SK-N-SH (cell line): ENCODE results near the gene NEK6. TPM values are rescaled to one million over a fixed set of nuclear protein-coding genes. Genes with fewer than 3 reads are reported as not detected.

Experiments used
- CTCF ChIA-PET: fragments of 300-600, 350-600 bp; formaldehyde crosslinking; extraction: SDS; loops from one replicate; lab custom pipeline; 2021; lab: Yijun Ruan, JAX
- POLR2A ChIA-PET: fragments of 350-600 bp; sonication (Branson Sonifier 250); formaldehyde crosslinking; extraction: SDS; loops from one replicate; lab custom pipeline; 2020; ENCODE audit warnings: antibody characterized with exemption, inconsistent platforms; lab: Yijun Ruan, JAX
- DNase-seq: peaks from one replicate; pipeline ENCODE4 v3.0.0; 2012
- H2AFZ ChIP-seq: fragments of 200-600 bp; sonication (generic); 2 replicates; pipeline ENCODE4 v1.8.1; 2016; ENCODE audit warnings: antibody characterized with exemption, mild to moderate bottlenecking, low read depth
- H3F3A ChIP-seq: fragments of 200-600 bp; sonication (generic); replicated peaks from 2 replicates; pipeline ENCODE3; 2016; ENCODE audit warnings: antibody characterized with exemption, mild to moderate bottlenecking; ENCODE audit not compliant: insufficient read depth
- H3K27ac ChIP-seq, 2 experiments: fragments of 200-500 bp in 1 of 2; fragments of 200-600 bp in 1 of 2; sonication (Bioruptor generic) in 1 of 2; sonication (generic), shearing (Covaris generic) in 1 of 2; 2 replicates each; pipeline versions ENCODE4 v1.5.1 to v1.6.1; 2014 to 2016; ENCODE audit warnings: low read depth in 2 of 2, inconsistent platforms in 1 of 2, low read length in 1 of 2, mild to moderate bottlenecking in 1 of 2, mixed read lengths in 1 of 2
- H3K27me3 ChIP-seq: fragments of 200-600 bp; sonication (generic), shearing (Covaris generic); 2 replicates; pipeline ENCODE4 v1.6.1; 2016; ENCODE audit warnings: mixed run types; ENCODE audit not compliant: insufficient read depth
- H3K36me3 ChIP-seq, 2 experiments: fragments of 200-500 bp in 1 of 2; fragments of 200-600 bp in 1 of 2; sonication (Bioruptor generic) in 1 of 2; sonication (generic) in 1 of 2; replicated peaks in 1 of 2; 2 replicates each; pipeline versions ENCODE3 to v1.5.1; 2014 to 2016; ENCODE audit warnings: low read length in 1 of 2, mild to moderate bottlenecking in 1 of 2; ENCODE audit not compliant: insufficient read depth in 2 of 2, control insufficient read depth in 1 of 2
- H3K4me1 ChIP-seq, 2 experiments: fragments of 200-500 bp in 1 of 2; fragments of 200-600 bp in 1 of 2; sonication (Bioruptor generic) in 1 of 2; sonication (generic), shearing (Covaris generic) in 1 of 2; 2 replicates each; pipeline versions ENCODE4 v1.5.1 to v1.6.1; 2014 to 2016; ENCODE audit warnings: low read depth in 1 of 2, low read length in 1 of 2, mixed run types in 1 of 2; ENCODE audit not compliant: insufficient read depth in 2 of 2, control insufficient read depth in 1 of 2
- H3K4me2 ChIP-seq: fragments of 200-600 bp; sonication (generic), shearing (Covaris generic); 2 replicates; pipeline ENCODE4 v1.6.1; 2017; ENCODE audit warnings: mixed run types
- H3K4me3 ChIP-seq, 2 experiments: fragments of 200-500 bp in 1 of 2; fragments of 200-600 bp in 1 of 2; sonication (Bioruptor generic) in 1 of 2; sonication (generic), shearing (Covaris generic) in 1 of 2; 2 replicates each; pipeline versions ENCODE4 v1.5.1 to v1.8.1; 2014 to 2016; ENCODE audit warnings: low read depth in 2 of 2, inconsistent platforms in 1 of 2, low read length in 1 of 2, mild to moderate bottlenecking in 1 of 2, mixed read lengths in 1 of 2, moderate library complexity in 1 of 2
- H3K79me2 ChIP-seq: fragments of 200-600 bp; sonication (generic); 2 replicates; pipeline ENCODE4 v1.8.1; 2017; ENCODE audit warnings: mild to moderate bottlenecking; ENCODE audit not compliant: insufficient read depth
- H3K9ac ChIP-seq: fragments of 200-600 bp; sonication (generic); 2 replicates; pipeline ENCODE4 v1.6.1; 2017; ENCODE audit warnings: mixed run types
- H3K9me2 ChIP-seq: fragments of 200-600 bp; sonication (generic); 2 replicates; pipeline ENCODE4 v1.6.1; 2017; ENCODE audit warnings: mixed run types
- H3K9me3 ChIP-seq: fragments of 200-600 bp; sonication (generic); 2 replicates; pipeline ENCODE4 v1.6.1; 2017; ENCODE audit warnings: mixed run types, mild to moderate bottlenecking, moderate library complexity
- H4K20me1 ChIP-seq: fragments of 200-600 bp; sonication (generic); 2 replicates; pipeline ENCODE4 v1.6.1; 2017; ENCODE audit warnings: mild to moderate bottlenecking, mixed run types; ENCODE audit not compliant: insufficient read depth
- CHD2 ChIP-seq: fragments of 150-350 bp; IDR thresholded peaks from 2 replicates; pipeline ENCODE4 v1.6.1; 2018; ENCODE audit warnings: low read length; ENCODE audit not compliant: partially characterized antibody
- EP300 ChIP-seq, 2 experiments: IDR thresholded peaks; 2 replicates each; pipeline versions ENCODE4 v1.4.0 to v1.6.1; 2012; ENCODE audit warnings: borderline replicate concordance in 1 of 2, low read depth in 1 of 2, low read length in 1 of 2
- JUND ChIP-seq: IDR thresholded peaks from 2 replicates; pipeline ENCODE4 v1.4.0; 2012
- MEF2A ChIP-seq: IDR thresholded peaks from 2 replicates; pipeline ENCODE4 v1.4.0; 2012; ENCODE audit warnings: low read depth, borderline replicate concordance
- NRF1 ChIP-seq: IDR thresholded peaks from 2 replicates; pipeline ENCODE4 v1.6.1; 2012; ENCODE audit warnings: low read depth, mild to moderate bottlenecking, low read length
- PBX3 ChIP-seq: IDR thresholded peaks from 2 replicates; pipeline ENCODE4; 2012
- RAD21 ChIP-seq: IDR thresholded peaks from 2 replicates; pipeline ENCODE4 v1.6.1; 2012; ENCODE audit warnings: mild to moderate bottlenecking, low read length
- RFX5 ChIP-seq: IDR thresholded peaks from 2 replicates; pipeline ENCODE4 v1.6.1; 2012; ENCODE audit warnings: mild to moderate bottlenecking, improper control_type of control experiment, low read length
- SMC3 ChIP-seq: IDR thresholded peaks from 2 replicates; pipeline ENCODE4 v1.6.1; 2012; ENCODE audit warnings: low read depth, low read length, improper control_type of control experiment
- TCF12 ChIP-seq: IDR thresholded peaks from 2 replicates; pipeline ENCODE4 v1.4.0; 2012
- TEAD4 ChIP-seq: IDR thresholded peaks from 2 replicates; pipeline ENCODE4 v1.4.0; 2012; ENCODE audit warnings: mild to moderate bottlenecking, borderline replicate concordance; ENCODE audit not compliant: insufficient read depth
- YY1 ChIP-seq: IDR thresholded peaks from 2 replicates; pipeline ENCODE4 v1.4.0; 2012; ENCODE audit warnings: low read depth, mild to moderate bottlenecking
- WGBS: methylation state at CpG from one replicate; pipeline ENCODE4 v1.1.6; 2017; ENCODE audit warnings: low lambda C conversion rate; 5-methylcytosine and 5-hydroxymethylcytosine counted together
- polyA plus RNA-seq, 3 experiments: library from polyadenylated mRNA; depleted of rRNA; stranded (reverse); fragments of >200 nt; gene quantifications; 2 replicates each; pipeline ENCODE4 v1.2.3, GENCODE V29; 2012
- TF ChIP-seq, protein P1 (sequence below): IDR thresholded peaks from 2 replicates; pipeline ENCODE4 v1.4.0; 2012; ENCODE audit warnings: low read depth, borderline replicate concordance

NEK6 gene
- polyA plus RNA-seq, 1 of the 3 experiments (the other 2 are of a cell fraction) = 89.8 TPM

GRCh38 chr9:124342776-124343485 lies 85.2 kb downstream of the NEK6 start (continued):
- TF ChIP-seq, protein P1, sequence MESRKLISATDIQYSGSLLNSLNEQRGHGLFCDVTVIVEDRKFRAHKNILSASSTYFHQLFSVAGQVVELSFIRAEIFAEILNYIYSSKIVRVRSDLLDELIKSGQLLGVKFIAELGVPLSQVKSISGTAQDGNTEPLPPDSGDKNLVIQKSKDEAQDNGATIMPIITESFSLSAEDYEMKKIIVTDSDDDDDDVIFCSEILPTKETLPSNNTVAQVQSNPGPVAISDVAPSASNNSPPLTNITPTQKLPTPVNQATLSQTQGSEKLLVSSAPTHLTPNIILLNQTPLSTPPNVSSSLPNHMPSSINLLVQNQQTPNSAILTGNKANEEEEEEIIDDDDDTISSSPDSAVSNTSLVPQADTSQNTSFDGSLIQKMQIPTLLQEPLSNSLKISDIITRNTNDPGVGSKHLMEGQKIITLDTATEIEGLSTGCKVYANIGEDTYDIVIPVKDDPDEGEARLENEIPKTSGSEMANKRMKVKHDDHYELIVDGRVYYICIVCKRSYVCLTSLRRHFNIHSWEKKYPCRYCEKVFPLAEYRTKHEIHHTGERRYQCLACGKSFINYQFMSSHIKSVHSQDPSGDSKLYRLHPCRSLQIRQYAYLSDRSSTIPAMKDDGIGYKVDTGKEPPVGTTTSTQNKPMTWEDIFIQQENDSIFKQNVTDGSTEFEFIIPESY = no peak; the same call in 1 of the 2 replicates
- no peak for TF ChIP-seq CHD2
- TF ChIP-seq JUND = peak; percentile 82
- 0 out of 2 replicates have a peak, but pooled peaks have one; percentile 11 for TF ChIP-seq TEAD4
- no peak for TF ChIP-seq MEF2A
- TF ChIP-seq RFX5 = no peak
- TF ChIP-seq YY1 = no peak
- peak; percentile 61; the same call in 1 of the 2 replicates for TF ChIP-seq TCF12
- no peak; a peak in 1 of 4 replicates for TF ChIP-seq EP300 (IDR thresholded peaks at IDR 0.05; ENCODE audit: borderline replicate concordance in 1 of 2, low read depth in 1 of 2, low read length in 1 of 2)
- no peak for TF ChIP-seq RAD21

DNA sequence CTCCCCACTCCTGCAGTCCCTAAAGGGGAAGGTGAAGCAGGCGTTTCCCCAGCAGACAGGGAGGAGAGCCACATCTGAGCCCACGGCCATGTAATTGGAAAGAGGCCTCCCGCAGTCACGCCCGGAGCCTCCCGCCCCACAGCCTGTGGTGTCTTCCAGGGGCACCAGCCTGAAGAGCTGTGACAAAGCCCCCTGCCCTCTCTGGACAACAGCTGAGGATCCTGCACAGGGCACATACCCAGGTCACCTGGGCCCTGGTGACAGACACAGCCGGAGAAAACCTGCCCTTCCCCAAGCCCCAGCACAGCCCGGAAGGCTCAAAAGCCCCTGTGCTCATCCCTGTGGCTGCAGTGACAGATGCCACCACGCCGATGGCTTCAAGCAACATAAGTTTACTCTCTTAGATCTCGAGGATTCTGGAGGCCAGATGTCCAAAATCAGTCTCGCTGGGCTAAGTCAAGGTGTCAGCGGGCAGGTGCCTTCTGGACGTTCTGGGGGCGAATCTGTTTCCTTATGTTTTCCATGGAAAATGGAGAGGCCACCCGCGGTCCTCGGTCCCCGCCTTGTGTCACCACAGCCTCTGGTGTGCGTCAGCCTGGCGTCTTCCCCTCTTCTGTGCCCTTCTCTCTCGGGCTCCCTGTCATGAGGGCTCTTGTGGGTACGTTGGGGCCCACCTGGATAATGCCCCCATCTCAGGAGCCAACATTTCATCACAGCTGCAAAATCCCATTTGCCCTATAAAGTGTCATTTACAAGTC lies 86.0 kb downstream of the NEK6 start:
- WGBS = 97% methylated on average over 14 of the region's 23 CpGs
- CTCF ChIA-PET = interaction anchor here (1.4 to 1.7 kb wide), 3 partner anchors 23 to 217 kb away, joined by 4 to 6 read pairs (median 5); no protein-coding TSS in a partner anchor
- Histone ChIP-seq H3K4me3 (no peak overlapping the region), H3K27me3 (no peaks in the 10 kb centered on the region), H3K27ac (peak overlapping the region in 1 of 2 experiments; percentile 44; a peak in 1 of 4 replicates), H3K9ac (no peak overlapping the region), H3K36me3 (peaks cover 10 to 47% of the 10 kb centered on the region in 2 experiments), H3F3A (peaks cover 14% of the 10 kb centered on the region), H2AFZ (no peak overlapping the region), H3K4me1 (peaks cover 15 to 17% of the 10 kb centered on the region in 2 experiments; a peak in 3 of 4 replicates), H3K79me2 (no peaks in the 10 kb centered on the region), H3K9me2 (no peaks in the 10 kb centered on the region), H4K20me1 (no peaks in the 10 kb centered on the region)
- DNase-seq = no peak
- POLR2A ChIA-PET = interaction anchor here (0.5 kb wide), 1 partner anchor 305 kb away, joined by 5 read pairs; no protein-coding TSS in a partner anchor
- TF ChIP-seq NRF1 = no peak
- TF ChIP-seq TCF12 = no peak
- TF ChIP-seq SMC3 = no peak
- TF ChIP-seq PBX3 = no peak
- TF ChIP-seq TEAD4 = no peak
- TF ChIP-seq, all 33 proteins: peak for 0
- H3K4me2 ChIP-seq = peak overlapping the region; percentile 68; the same call in 1 of the 2 replicates
- H3K9me3 ChIP-seq = no peaks in the 10 kb centered on the region
